ENCODE results near the gene MRGPRG.

DNA sequence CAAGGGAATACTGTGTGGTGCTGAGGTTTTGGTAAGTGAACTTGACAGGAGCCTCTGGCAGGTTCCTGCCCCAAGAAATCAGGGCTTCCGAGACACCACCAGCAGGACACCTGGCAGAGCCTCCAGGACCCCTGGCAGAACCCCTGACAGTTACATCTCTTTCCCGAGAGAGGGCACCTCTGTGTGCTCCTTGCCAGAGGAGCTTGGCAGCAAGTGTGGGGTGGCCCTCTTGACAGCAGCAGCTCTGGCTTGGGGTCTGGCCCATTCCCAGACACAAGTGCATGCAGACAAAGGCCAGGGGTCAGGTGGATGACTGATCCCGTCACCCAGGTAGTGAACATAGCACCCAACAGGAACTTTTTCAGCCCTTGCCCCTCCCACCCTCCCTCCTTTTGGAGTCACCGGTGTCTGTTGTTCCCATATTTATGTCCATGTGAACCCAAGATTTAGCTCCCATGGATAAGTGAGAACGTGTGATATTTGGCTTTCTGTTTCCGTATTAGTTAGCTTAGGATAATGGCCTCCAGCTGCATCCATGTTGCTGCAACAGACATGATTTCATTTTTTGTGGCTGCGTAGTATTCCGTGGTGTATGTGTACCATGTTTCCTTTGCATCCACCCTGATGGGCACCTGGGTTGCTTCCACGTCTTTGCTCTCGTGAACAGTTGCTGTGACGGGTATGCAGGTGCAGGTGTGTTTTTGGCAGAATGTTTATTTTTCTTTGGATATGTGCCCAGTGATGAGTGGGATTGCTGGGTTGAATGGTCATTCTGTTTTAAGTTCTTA lies 32.3 kb downstream of the MRGPRG start:
- no peak for TF ChIP-seq EP300 (IDR thresholded peaks at IDR 0.05)
- TF ChIP-seq, protein P1, sequence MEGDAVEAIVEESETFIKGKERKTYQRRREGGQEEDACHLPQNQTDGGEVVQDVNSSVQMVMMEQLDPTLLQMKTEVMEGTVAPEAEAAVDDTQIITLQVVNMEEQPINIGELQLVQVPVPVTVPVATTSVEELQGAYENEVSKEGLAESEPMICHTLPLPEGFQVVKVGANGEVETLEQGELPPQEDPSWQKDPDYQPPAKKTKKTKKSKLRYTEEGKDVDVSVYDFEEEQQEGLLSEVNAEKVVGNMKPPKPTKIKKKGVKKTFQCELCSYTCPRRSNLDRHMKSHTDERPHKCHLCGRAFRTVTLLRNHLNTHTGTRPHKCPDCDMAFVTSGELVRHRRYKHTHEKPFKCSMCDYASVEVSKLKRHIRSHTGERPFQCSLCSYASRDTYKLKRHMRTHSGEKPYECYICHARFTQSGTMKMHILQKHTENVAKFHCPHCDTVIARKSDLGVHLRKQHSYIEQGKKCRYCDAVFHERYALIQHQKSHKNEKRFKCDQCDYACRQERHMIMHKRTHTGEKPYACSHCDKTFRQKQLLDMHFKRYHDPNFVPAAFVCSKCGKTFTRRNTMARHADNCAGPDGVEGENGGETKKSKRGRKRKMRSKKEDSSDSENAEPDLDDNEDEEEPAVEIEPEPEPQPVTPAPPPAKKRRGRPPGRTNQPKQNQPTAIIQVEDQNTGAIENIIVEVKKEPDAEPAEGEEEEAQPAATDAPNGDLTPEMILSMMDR (IDR thresholded peaks at IDR 0.05) = no peak

Measured in tibial nerve (tissue), 4 donors.